Right cardiac atrium (tissue), 5 donors: Measurements from ENCODE around the gene CEP20. TPM values are rescaled to one million over a fixed set of nuclear protein-coding genes. Genes with fewer than 3 reads are reported as not detected.
"Not testable (repeated sequence)": the region's sequence is repeated elsewhere in the genome, so short reads cannot be mapped to it uniquely, and the experiment has no call there.

Experiments used
- ATAC-seq, 2 donors: fragments of 200-7000 bp; cut with Tn5 transposase; one replicate each; pipeline versions ENCODE4 v1.8.0 to v1.9.1; 2020; ENCODE audit warnings: moderate library complexity in 2 of 2, mild to moderate bottlenecking in 1 of 2
- DNase-seq, 3 donors: peaks; one replicate each; pipeline ENCODE4 v3.0.0-alpha.2; 2020
- H3K27ac ChIP-seq: one replicate; pipeline ENCODE4 v1.5.1; 2013; ENCODE audit warnings: mild to moderate bottlenecking, low read length, control low read depth, moderate library complexity
- H3K27me3 ChIP-seq: one replicate; pipeline ENCODE4 v1.6.1; 2013; ENCODE audit not compliant: control insufficient read depth, insufficient read depth
- H3K4me1 ChIP-seq: one replicate; pipeline ENCODE4 v1.6.1; 2013; ENCODE audit warnings: low read length; ENCODE audit not compliant: control insufficient read depth, insufficient read depth
- H3K4me3 ChIP-seq: one replicate; pipeline ENCODE4 v1.5.1; 2013; ENCODE audit warnings: low read length, control low read depth
- H3K9me3 ChIP-seq: one replicate; pipeline ENCODE4 v1.6.1; 2013; ENCODE audit warnings: low read length; ENCODE audit not compliant: control insufficient read depth
- WGBS: extraction: QIAGEN DNeasy Blood & Tissue Kit; methylation state at CpG from one replicate; pipeline ENCODE4 v1.1.7; 2013; 5-methylcytosine and 5-hydroxymethylcytosine counted together
- intact Hi-C, 4 donors: fragments of 100-400 bp; cut with DNase I; formaldehyde crosslinking; loops; one replicate each; pipeline versions ENCODE4 v1.11.0 to v1.14.0; 2022 to 2023
- polyA plus RNA-seq: library from polyadenylated mRNA; stranded (reverse); fragments of 200-250 nt; gene quantifications from one replicate; pipeline ENCODE4 v1.2.3, GENCODE V29; 2013
- total RNA-seq, 4 donors: library from RNA; stranded (reverse); fragmentation: NEBNext Ultra II Directional; extraction: Animal tissue kit (Norgen Biotek cat#: 25700); gene quantifications; one replicate each; pipeline ENCODE4 v1.2.1, GENCODE V29; 2021
- donor health status: healthy with polysubstance abuse.
- donor health status: DM: no; HTN: yes; CAD: no.
- donor health status: DM: no; HTN: no; CAD: no.
- donor health status: DM: no; HTN: yes; CAD: no; lungs with severe emphysema.
- donor health status: DM: yes; HTN: yes; CAD: no.

The CEP20 gene
- total and polyA plus RNA-seq, 5 donors, result 21.5 to 37.8 (median 24.8) TPM

DNA sequence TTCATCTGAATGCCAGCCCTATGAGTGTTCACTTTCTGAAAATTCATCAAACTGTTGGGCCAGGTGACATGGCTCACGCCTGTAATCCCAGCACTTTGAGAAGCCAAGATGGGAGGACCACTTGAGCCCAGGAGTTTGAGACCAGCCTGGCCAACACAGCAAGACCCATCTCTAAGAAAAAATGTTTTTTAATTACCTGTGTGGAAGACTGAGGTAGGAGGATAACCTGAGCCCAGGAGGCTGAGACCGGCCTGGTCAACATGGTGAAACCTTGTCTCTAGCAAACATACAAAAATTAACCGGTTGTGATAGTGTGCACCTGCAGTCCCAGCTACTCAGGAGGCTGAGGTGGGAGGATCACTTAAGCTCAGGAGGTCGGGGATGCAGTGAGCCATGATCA is 41.9 kb downstream of the CEP20 start:
- H3K27me3 ChIP-seq, result no peaks in the 10 kb centered on the region
- DNase-seq (no peak), ATAC-seq (no peak)
- H3K9me3 ChIP-seq, result no peaks in the 10 kb centered on the region
- intact Hi-C loops, result no loop called here
- H3K27ac ChIP-seq, result no peak overlapping the region
- 79% methylated on average over 4 of the region's 4 CpGs for WGBS
- H3K4me1 ChIP-seq, result no peaks in the 10 kb centered on the region
- no peak overlapping the region for H3K4me3 ChIP-seq

DNA sequence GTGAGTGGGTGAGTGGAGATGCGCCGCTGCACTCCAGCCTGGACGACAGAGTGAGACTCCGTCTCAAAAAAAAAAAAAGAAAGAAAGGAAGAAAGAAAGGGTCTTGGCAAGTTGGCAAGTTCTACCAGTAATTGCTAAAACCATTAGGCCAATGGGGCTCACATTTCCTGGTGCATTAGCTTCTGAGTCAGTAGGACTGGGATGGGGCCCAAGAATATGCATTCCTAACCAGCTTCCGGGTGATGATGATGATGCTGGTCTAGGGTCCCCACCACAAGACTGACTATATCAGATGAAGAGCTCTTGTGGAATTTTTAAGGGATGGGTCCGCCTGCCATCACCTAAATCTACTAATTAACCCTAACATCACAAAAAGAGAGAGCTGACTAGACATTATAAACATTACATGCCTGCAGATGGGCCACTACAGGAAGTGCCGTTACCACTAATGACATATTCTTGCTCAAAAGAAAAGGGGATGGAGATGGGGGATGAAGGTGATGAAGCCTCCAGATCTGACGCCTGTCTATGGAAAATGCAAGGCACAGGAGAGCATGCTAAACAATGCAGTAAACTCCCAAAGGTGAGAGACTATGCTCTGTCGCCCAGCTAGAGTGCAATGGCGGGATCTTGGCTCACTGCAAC is 44.6 kb downstream of the CEP20 start:
- intact Hi-C loops, result no loop called here
- H3K27ac ChIP-seq, result no peak overlapping the region
- no peak for DNase-seq
- H3K27me3 ChIP-seq, result no peaks in the 10 kb centered on the region
- ATAC-seq, result no peak
- no peaks in the 10 kb centered on the region for H3K4me1 ChIP-seq
- no peak overlapping the region for H3K4me3 ChIP-seq
- H3K9me3 ChIP-seq, result no peaks in the 10 kb centered on the region
- 82% methylated on average over 10 of the region's 10 CpGs for WGBS

DNA sequence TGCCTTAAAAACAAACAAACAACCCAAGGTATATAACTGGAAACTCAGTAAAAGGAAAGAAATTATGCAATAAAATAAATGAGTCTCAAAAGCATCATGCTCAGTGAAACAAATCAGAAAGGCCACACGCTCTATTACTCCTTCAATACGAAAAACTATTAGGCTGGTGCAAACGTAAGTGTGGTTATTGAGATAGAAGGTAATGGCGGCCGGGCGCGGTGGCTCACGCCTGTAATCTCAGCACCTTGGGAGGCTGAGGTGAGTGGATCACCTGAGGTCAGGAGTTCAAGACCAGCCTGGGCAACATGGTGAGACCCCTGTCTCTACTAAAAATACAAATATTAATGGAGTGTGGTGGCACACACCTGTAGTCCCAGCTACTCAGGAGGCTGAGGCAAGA is 49.2 kb downstream of the CEP20 start:
- H3K4me1 ChIP-seq, intact Hi-C loops, H3K27me3 ChIP-seq, H3K27ac ChIP-seq, ATAC-seq, DNase-seq, H3K9me3 ChIP-seq, H3K4me3 ChIP-seq: not testable (repeated sequence)
- 93% methylated on average over 8 of the region's 8 CpGs for WGBS

DNA sequence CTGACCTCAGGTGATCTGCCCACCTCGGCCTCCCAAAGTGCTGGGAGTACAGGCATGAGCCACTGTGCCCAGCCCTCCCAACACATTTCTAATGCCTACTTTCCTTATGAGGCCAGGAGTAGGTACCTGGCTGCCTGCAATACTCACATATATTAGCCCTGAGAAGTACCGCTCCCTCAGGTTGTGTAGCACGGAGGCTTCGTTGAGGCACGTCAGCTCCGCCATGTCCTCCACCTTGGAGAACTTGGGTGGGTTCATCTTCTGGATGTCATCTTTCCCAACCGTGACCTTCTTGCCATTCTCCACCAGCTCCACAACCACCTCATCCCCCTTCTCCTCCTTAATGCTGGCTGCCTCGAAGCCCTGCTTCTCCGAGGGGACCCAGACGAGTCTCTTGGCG is 50.6 kb downstream of the CEP20 start:
- Histone ChIP-seq H3K27ac (no peak overlapping the region), H3K9me3 (no peaks in the 10 kb centered on the region), H3K27me3 (no peaks in the 10 kb centered on the region), H3K4me3 (no peak overlapping the region), H3K4me1 (peaks cover 4% of the 10 kb centered on the region)
- no peak for ATAC-seq
- WGBS, result 95% methylated on average over 11 of the region's 11 CpGs
- intact Hi-C loops, result no loop called here
- no peak for DNase-seq

DNA sequence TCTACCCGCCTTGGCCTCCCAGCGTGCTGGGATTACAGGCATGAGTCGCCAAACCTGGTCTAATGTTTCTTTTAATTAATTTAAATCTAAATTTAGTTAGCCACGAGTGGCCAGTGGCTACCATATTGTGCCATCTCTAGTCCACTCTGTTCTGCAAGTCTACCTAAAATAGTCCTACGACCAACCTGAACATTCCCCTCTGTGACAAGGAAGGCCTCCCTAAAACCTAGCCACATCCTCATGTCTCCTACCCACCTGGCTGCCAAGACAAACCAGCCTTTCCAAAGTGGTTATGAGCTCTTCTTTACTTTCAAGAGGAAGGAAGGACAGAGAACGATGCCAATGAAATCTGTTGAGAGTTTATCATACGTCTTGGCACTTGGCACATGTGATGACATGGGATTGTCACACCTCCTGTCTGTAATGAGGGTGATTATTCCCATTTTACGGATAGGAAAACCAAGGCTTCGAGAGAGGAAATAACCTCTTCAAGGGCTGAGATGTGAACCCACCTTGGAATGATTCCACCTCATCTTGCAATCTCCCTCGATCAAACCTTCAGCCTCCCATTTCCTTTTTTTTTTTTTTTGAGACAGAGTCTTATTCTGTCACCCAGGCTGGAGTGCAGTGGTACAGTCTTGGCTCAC is 51.3 kb downstream of the CEP20 start:
- intact Hi-C loops, result no loop called here
- H3K9me3 ChIP-seq, result no peaks in the 10 kb centered on the region
- WGBS, result 79% methylated on average over 10 of the region's 10 CpGs
- no peaks in the 10 kb centered on the region for H3K27me3 ChIP-seq
- DNase-seq (no peak), ATAC-seq (no peak)
- H3K4me3 ChIP-seq, result no peak overlapping the region
- no peak overlapping the region for H3K27ac ChIP-seq
- H3K4me1 ChIP-seq, result peaks cover 4% of the 10 kb centered on the region

DNA sequence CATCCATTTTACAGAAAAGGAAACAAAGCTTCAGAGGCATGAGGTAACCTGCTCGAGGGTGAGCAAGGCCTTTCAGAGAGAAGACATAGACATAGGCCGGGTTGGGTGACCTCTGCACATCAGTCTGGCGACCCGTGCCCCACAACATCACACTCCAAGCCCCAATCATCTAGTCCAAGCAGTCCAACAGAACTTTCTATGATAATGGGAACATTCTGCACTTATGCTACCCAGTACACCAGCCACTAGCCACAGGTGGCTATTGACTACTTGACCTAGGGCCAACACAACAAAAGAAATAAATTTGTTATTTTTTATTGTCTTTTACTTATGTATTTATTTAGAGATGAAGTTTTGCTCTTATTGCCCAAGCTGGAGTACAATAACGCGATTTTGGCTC is 52.3 kb downstream of the CEP20 start:
- Histone ChIP-seq H3K9me3 (no peaks in the 10 kb centered on the region), H3K27me3 (no peaks in the 10 kb centered on the region), H3K4me3 (no peak overlapping the region), H3K4me1 (peaks cover 4% of the 10 kb centered on the region), H3K27ac (no peak overlapping the region)
- DNase-seq, result no peak
- no peak for ATAC-seq
- 88% methylated on average over 6 of the region's 6 CpGs for WGBS
- intact Hi-C loops, result no loop called here

DNA sequence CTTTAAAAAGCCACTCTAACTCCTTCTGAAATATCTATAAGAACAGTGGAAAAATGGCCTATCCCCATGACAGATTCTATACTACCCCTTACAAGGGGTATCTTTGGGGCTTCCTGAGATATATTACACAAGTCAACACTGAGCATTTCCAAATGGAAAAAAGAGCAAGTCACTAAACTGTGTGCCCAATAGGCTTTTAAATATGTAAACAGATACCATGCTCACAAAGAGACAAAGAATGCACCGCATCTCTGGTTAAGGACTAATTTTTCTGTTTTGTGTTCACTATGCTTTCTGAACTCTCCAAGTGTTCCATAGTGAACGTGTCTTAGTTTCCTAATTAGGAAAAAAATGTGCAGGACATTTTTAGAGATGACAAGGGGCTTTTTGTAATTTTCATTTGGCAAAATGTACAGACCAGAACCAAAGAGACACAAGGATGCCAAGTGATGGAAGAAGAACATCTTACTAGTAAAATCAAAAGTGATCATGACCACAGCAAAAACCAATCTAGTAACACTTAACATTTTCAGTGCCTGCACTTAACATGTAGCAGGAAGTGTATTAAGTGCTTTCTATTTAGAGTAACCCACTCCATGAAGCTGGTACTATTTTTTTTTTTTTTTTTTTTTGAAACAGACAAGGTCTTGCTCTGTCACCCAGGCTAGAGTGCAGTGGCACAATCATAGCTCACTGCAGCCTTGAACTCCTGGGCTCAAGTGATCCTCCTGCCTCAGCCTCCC is 53.1 kb downstream of the CEP20 start:
- no peaks in the 10 kb centered on the region for H3K27me3 ChIP-seq
- WGBS, result 44% methylated on average over 2 of the region's 2 CpGs
- DNase-seq (no peak), ATAC-seq (no peak)
- peaks cover 4% of the 10 kb centered on the region for H3K4me1 ChIP-seq
- H3K4me3 ChIP-seq, result no peak overlapping the region
- intact Hi-C loops, result no loop called here
- no peak overlapping the region for H3K27ac ChIP-seq
- no peaks in the 10 kb centered on the region for H3K9me3 ChIP-seq

DNA sequence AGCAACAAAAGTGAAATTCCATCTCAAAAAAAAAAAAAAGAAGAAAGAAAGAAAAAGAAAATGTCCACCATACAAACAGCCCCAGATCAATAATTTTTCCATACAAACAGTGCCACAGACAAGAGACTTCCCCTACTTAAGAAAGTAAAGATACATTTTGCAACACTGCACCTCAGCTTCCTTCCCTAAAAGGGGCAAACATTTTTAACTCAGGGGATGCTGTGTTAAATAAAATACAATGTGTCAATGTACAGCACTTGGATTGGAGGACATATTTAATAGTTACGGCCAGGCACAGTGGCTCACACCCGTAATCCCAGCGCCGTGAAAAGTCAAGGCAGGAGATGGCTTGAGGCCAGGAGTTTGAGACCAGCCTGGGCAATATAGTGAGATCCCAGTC is 53.9 kb downstream of the CEP20 start:
- Histone ChIP-seq H3K9me3 (no peaks in the 10 kb centered on the region), H3K4me1 (peaks cover 4% of the 10 kb centered on the region), H3K4me3 (no peak overlapping the region), H3K27me3 (no peaks in the 10 kb centered on the region), H3K27ac (no peak overlapping the region)
- no peak for ATAC-seq
- WGBS, result 89% methylated on average over 4 of the region's 4 CpGs
- DNase-seq, result no peak
- intact Hi-C loops, result no loop called here

DNA sequence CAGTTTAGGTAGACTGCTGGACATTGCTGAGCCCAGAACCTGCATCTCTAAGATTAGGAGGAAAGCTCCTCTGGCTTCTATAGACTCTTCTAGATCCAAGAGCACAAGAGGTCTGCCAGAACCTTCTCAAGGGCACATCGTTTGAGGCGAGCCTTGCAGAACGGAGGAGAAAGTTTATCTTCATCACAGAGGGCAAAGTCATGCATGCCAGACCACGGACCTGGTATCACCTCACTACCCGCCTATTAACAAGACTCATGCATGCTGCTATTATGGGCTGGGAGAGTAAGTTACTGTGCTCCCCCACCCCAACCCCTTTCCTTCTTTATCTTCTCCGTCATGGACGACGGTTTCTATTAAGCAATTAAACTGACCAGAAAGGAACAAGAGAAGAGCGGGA is 54.9 kb downstream of the CEP20 start:
- ATAC-seq (no peak), DNase-seq (no peak)
- Histone ChIP-seq H3K9me3 (no peaks in the 10 kb centered on the region), H3K27me3 (no peaks in the 10 kb centered on the region), H3K27ac (no peak overlapping the region), H3K4me3 (no peak overlapping the region), H3K4me1 (peaks cover 4% of the 10 kb centered on the region)
- intact Hi-C loops, result no loop called here
- WGBS, result 61% methylated on average over 9 of the region's 9 CpGs

DNA sequence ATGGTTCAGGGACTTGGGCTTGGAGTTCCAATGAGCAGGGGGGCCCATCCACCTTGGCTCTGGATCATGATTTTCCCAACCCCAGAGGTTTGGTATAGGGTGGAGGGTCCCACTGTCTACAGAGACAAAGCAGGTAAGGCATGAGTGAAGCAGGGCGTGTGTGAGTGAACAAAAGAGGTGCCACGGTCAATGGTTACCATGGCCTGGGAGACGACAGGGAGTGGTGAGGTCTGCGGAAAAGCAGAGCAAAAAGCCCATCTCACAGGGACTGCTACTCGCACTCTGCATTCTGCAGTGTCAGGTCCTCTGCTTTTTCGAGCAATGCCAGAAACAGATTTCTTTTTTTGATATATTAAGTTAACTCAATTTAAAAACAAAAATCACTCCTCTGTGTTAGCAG is 56.2 kb downstream of the CEP20 start:
- ATAC-seq (no peak), DNase-seq (no peak)
- 94% methylated on average over 6 of the region's 6 CpGs for WGBS
- H3K9me3 ChIP-seq, result no peaks in the 10 kb centered on the region
- no peak overlapping the region for H3K27ac ChIP-seq
- no peaks in the 10 kb centered on the region for H3K27me3 ChIP-seq
- intact Hi-C loops, result no loop called here
- H3K4me3 ChIP-seq, result no peak overlapping the region
- peaks cover 4% of the 10 kb centered on the region for H3K4me1 ChIP-seq

DNA sequence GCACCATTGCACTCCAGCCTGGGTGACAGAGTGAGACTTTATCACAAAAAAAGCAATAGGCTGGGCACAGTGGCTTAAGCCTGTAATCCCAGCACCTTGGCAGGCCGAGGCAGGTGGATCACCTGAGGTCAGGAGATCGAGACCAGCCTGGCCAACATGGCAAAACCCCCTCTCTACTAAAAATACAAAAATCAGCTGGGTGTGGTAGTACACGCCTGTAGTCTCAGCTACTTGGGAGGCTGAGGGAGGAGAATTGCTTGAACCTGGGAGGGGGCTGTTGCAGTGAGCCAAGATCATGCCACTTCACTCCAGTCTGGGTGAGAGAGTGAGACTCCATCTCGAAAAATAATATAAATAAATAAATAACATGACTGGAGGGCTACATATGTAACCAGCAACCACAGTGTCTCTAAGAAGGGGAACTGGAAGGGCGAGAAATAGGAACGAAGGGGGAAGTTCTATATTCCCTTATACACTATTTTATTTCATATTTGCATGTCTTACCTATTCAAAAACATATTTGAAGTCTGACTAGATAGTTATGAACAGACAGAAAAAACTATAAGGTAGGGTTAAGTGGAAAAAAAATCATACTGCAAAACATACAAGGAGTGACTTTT is 57.5 kb downstream of the CEP20 start:
- ATAC-seq, result no peak
- intact Hi-C loops, result no loop called here

More for the DNA sequence above, 57.5 kb downstream of the CEP20 start:
- 82% methylated on average over 6 of the region's 6 CpGs for WGBS
- H3K4me1 ChIP-seq, result peaks cover 4% of the 10 kb centered on the region
- H3K27ac ChIP-seq, result no peak overlapping the region
- no peaks in the 10 kb centered on the region for H3K9me3 ChIP-seq
- DNase-seq, result no peak
- no peaks in the 10 kb centered on the region for H3K27me3 ChIP-seq
- no peak overlapping the region for H3K4me3 ChIP-seq
